Measurements from ENCODE around the gene FAT2.

FAT2 gene

GRCh38 chr5:151569132-151570046 lies 21.7 kb downstream of the FAT2 start:
- H3K4me3 ChIP-seq (ENCODE audit: low read depth, low read length), result no peak overlapping the region
- DNase-seq, result no peak

GRCh38 chr5:151568036-151568435 lies 23.1 kb downstream of the FAT2 start:
- Histone ChIP-seq H3K27ac (ENCODE audit: low read depth, low read length) (no peak overlapping the region), H2AK5ac (ENCODE audit: low read length) (no peak overlapping the region), H2BK5ac (ENCODE audit: low read depth, low read length, poor library complexity) (no peak overlapping the region), H3K4ac (ENCODE audit: low read depth, low read length) (no peak overlapping the region), H3K79me2 (ENCODE audit: control insufficient read depth, insufficient read depth, low read length, poor library complexity) (peaks cover 5% of the 10 kb centered on the region), H4K12ac (ENCODE audit: low read depth, low read length) (no peak overlapping the region), H4K8ac (ENCODE audit: low read depth, low read length) (no peak overlapping the region), H2AFZ (ENCODE audit: insufficient read depth, low read length, poor library complexity) (no peak overlapping the region), H3K9ac (ENCODE audit: low read length) (no peak overlapping the region), H2BK12ac (ENCODE audit: low read length) (peak overlapping the region; percentile 21), H3K14ac (ENCODE audit: low read length) (no peak overlapping the region), H3K9me3 (ENCODE audit: insufficient read depth, low read depth, low read length) (no peaks in the 10 kb centered on the region), H3K36me3 (ENCODE audit: control insufficient read depth in 1 of 2, insufficient read depth in 2 of 2, low read length in 2 of 2) (no peaks in the 10 kb centered on the region), H4K91ac (ENCODE audit: low read depth, low read length) (no peak overlapping the region), H3K18ac (ENCODE audit: low read length) (no peak overlapping the region), H3K79me1 (ENCODE audit: low read length) (peaks cover 22% of the 10 kb centered on the region), H3K23ac (ENCODE audit: low read length) (no peak overlapping the region), H2BK120ac (ENCODE audit: insufficient read depth, low read length, poor library complexity) (no peak overlapping the region), H3K4me2 (ENCODE audit: low read length) (no peak overlapping the region), H3K4me3 (ENCODE audit: low read depth, low read length) (no peak overlapping the region), H3K4me1 (ENCODE audit: control insufficient read depth in 1 of 2, insufficient read depth in 2 of 2, low read length in 2 of 2) (peaks cover 17 to 19% of the 10 kb centered on the region in 2 experiments), H3K27me3 (ENCODE audit: insufficient read depth, low read length) (no peaks in the 10 kb centered on the region)
- no CpG with 5 or more reads among the region's 7 CpGs for WGBS (ENCODE audit: extremely low coverage, insufficient coverage, insufficient read length)
- DNase-seq, result no peak

More at GRCh38 chr5:151569132-151570046, 21.7 kb downstream of the FAT2 start:
- Histone ChIP-seq H4K12ac (ENCODE audit: low read depth, low read length) (no peak overlapping the region), H3K18ac (ENCODE audit: low read length) (peak overlapping the region; percentile 70), H3K4me2 (ENCODE audit: low read length) (no peak overlapping the region), H3K36me3 (ENCODE audit: control insufficient read depth in 1 of 2, insufficient read depth in 2 of 2, low read length in 2 of 2) (no peaks in the 10 kb centered on the region), H2BK5ac (ENCODE audit: low read depth, low read length, poor library complexity) (peak overlapping the region; percentile 81), H2BK12ac (ENCODE audit: low read length) (peak overlapping the region; percentile 70), H3K27ac (ENCODE audit: low read depth, low read length) (peak overlapping the region; percentile 22), H3K4ac (ENCODE audit: low read depth, low read length) (peak overlapping the region; percentile 46), H3K79me1 (ENCODE audit: low read length) (peaks cover 22% of the 10 kb centered on the region), H2BK120ac (ENCODE audit: insufficient read depth, low read length, poor library complexity) (peak overlapping the region; percentile 90), H3K23ac (ENCODE audit: low read length) (no peak overlapping the region), H3K27me3 (ENCODE audit: insufficient read depth, low read length) (no peaks in the 10 kb centered on the region), H3K4me1 (ENCODE audit: control insufficient read depth in 1 of 2, insufficient read depth in 2 of 2, low read length in 2 of 2) (peaks cover 17 to 19% of the 10 kb centered on the region in 2 experiments), H3K9ac (ENCODE audit: low read length) (no peak overlapping the region), H3K14ac (ENCODE audit: low read length) (peak overlapping the region; percentile 62), H3K79me2 (ENCODE audit: control insufficient read depth, insufficient read depth, low read length, poor library complexity) (peaks cover 5% of the 10 kb centered on the region), H2AK5ac (ENCODE audit: low read length) (peak overlapping the region; percentile 75), H4K8ac (ENCODE audit: low read depth, low read length) (no peak overlapping the region), H2AFZ (ENCODE audit: insufficient read depth, low read length, poor library complexity) (no peak overlapping the region), H4K91ac (ENCODE audit: low read depth, low read length) (peak overlapping the region; percentile 88), H3K9me3 (ENCODE audit: insufficient read depth, low read depth, low read length) (no peaks in the 10 kb centered on the region)
- no CpG with 5 or more reads among the region's 8 CpGs for WGBS (ENCODE audit: extremely low coverage, insufficient coverage, insufficient read length)

GRCh38 chr5:151565971-151566370 lies 25.2 kb downstream of the FAT2 start:
- no peak overlapping the region for H2BK12ac ChIP-seq (ENCODE audit: low read length)
- WGBS (ENCODE audit: extremely low coverage, insufficient coverage, insufficient read length), result no CpG with 5 or more reads among the region's 11 CpGs
- H3K9me3 ChIP-seq (ENCODE audit: insufficient read depth, low read depth, low read length), result no peaks in the 10 kb centered on the region
- H3K18ac ChIP-seq (ENCODE audit: low read length), result no peak overlapping the region
- no peak overlapping the region for H3K4ac ChIP-seq (ENCODE audit: low read depth, low read length)
- no peak overlapping the region for H4K91ac ChIP-seq (ENCODE audit: low read depth, low read length)
- H3K14ac ChIP-seq (ENCODE audit: low read length), result no peak overlapping the region
- no peak overlapping the region for H3K4me3 ChIP-seq (ENCODE audit: low read depth, low read length)
- H2BK120ac ChIP-seq (ENCODE audit: insufficient read depth, low read length, poor library complexity), result no peak overlapping the region
- peaks cover 2% of the 10 kb centered on the region for H3K79me2 ChIP-seq (ENCODE audit: control insufficient read depth, insufficient read depth, low read length, poor library complexity)
- H3K4me1 ChIP-seq (ENCODE audit: control insufficient read depth in 1 of 2, insufficient read depth in 2 of 2, low read length in 2 of 2), result peaks cover 20 to 25% of the 10 kb centered on the region in 2 experiments
- no peaks in the 10 kb centered on the region for H3K27me3 ChIP-seq (ENCODE audit: insufficient read depth, low read length)
- no peaks in the 10 kb centered on the region for H3K36me3 ChIP-seq (ENCODE audit: control insufficient read depth in 1 of 2, insufficient read depth in 2 of 2, low read length in 2 of 2)
- H3K23ac ChIP-seq (ENCODE audit: low read length), result no peak overlapping the region
- no peak overlapping the region for H3K9ac ChIP-seq (ENCODE audit: low read length)
- H3K4me2 ChIP-seq (ENCODE audit: low read length), result no peak overlapping the region
- no peak overlapping the region for H4K8ac ChIP-seq (ENCODE audit: low read depth, low read length)
- H2AFZ ChIP-seq (ENCODE audit: insufficient read depth, low read length, poor library complexity), result no peak overlapping the region
- no peak for DNase-seq
- no peak overlapping the region for H3K27ac ChIP-seq (ENCODE audit: low read depth, low read length)
- no peak overlapping the region for H2AK5ac ChIP-seq (ENCODE audit: low read length)
- no peak overlapping the region for H4K12ac ChIP-seq (ENCODE audit: low read depth, low read length)
- H2BK5ac ChIP-seq (ENCODE audit: low read depth, low read length, poor library complexity), result no peak overlapping the region
- peaks cover 20% of the 10 kb centered on the region for H3K79me1 ChIP-seq (ENCODE audit: low read length)

GRCh38 chr5:151562019-151562707 lies 29.0 kb downstream of the FAT2 start:
- Histone ChIP-seq H2AFZ (ENCODE audit: insufficient read depth, low read length, poor library complexity) (no peak overlapping the region), H3K4me2 (ENCODE audit: low read length) (no peak overlapping the region), H2BK12ac (ENCODE audit: low read length) (no peak overlapping the region), H3K4me3 (ENCODE audit: low read depth, low read length) (no peak overlapping the region), H3K9me3 (ENCODE audit: insufficient read depth, low read depth, low read length) (peaks cover 2% of the 10 kb centered on the region), H3K79me2 (ENCODE audit: control insufficient read depth, insufficient read depth, low read length, poor library complexity) (no peaks in the 10 kb centered on the region), H3K36me3 (ENCODE audit: control insufficient read depth in 1 of 2, insufficient read depth in 2 of 2, low read length in 2 of 2) (no peaks in the 10 kb centered on the region), H3K27me3 (ENCODE audit: insufficient read depth, low read length) (no peaks in the 10 kb centered on the region), H3K4me1 (ENCODE audit: control insufficient read depth in 1 of 2, insufficient read depth in 2 of 2, low read length in 2 of 2) (peaks cover 9 to 14% of the 10 kb centered on the region in 2 experiments), H3K18ac (ENCODE audit: low read length) (no peak overlapping the region), H2AK5ac (ENCODE audit: low read length) (no peak overlapping the region), H3K14ac (ENCODE audit: low read length) (no peak overlapping the region), H3K27ac (ENCODE audit: low read depth, low read length) (no peak overlapping the region), H3K4ac (ENCODE audit: low read depth, low read length) (no peak overlapping the region), H4K91ac (ENCODE audit: low read depth, low read length) (no peak overlapping the region), H4K8ac (ENCODE audit: low read depth, low read length) (no peak overlapping the region), H2BK120ac (ENCODE audit: insufficient read depth, low read length, poor library complexity) (no peak overlapping the region), H2BK5ac (ENCODE audit: low read depth, low read length, poor library complexity) (no peak overlapping the region), H3K23ac (ENCODE audit: low read length) (no peak overlapping the region), H3K79me1 (ENCODE audit: low read length) (no peaks in the 10 kb centered on the region), H3K9ac (ENCODE audit: low read length) (no peak overlapping the region), H4K12ac (ENCODE audit: low read depth, low read length) (no peak overlapping the region)
- DNase-seq, result no peak
- WGBS (ENCODE audit: extremely low coverage, insufficient coverage, insufficient read length), result no CpG with 5 or more reads among the region's 8 CpGs

Measured in trophoblast cell (in vitro differentiated cells and primary cell).